HTR-8/SVneo (cell line): ENCODE measurements around the gene CMIP.
A peak's percentile ranks its signal among the peaks of the same experiment; 100 is the strongest.

Experiments
- DNase-seq: peaks from one replicate; pipeline ENCODE4 v3.0.0; 2011; ENCODE audit warnings: low spot score, mixed read lengths; ENCODE audit not compliant: insufficient read length
- FAIRE-seq: peaks from 2 replicates; lab custom pipeline; 2011; peaks lifted over from hg19 to GRCh38; lab: Jason Lieb, UNC

The CMIP gene

GRCh38 chr16:81716478-81717225 is 272.0 kb downstream of the CMIP start:
- DNase-seq (no peak), FAIRE-seq (no peak)

GRCh38 chr16:81717662-81718189 is 273.1 kb downstream of the CMIP start:
- no peak for FAIRE-seq
- DNase-seq: no peak

- no peak for FAIRE-seq
- no peak for DNase-seq
Measured at GRCh38 chr16:81718637-81719036, 274.0 kb downstream of the CMIP start.

GRCh38 chr16:81719993-81720392 is 275.4 kb downstream of the CMIP start:
- no peak for FAIRE-seq
- DNase-seq: no peak

- DNase-seq (no peak), FAIRE-seq (no peak)
Measured at GRCh38 chr16:81720973-81721906, 276.6 kb downstream of the CMIP start.

GRCh38 chr16:81723098-81723723 is 278.6 kb downstream of the CMIP start:
- DNase-seq (peak; percentile 86), FAIRE-seq (peak; percentile 64)

GRCh38 chr16:81728435-81728834 is 283.8 kb downstream of the CMIP start:
- DNase-seq (no peak), FAIRE-seq (no peak)

- FAIRE-seq (no peak), DNase-seq (no peak)
Measured at GRCh38 chr16:81729451-81729850, 284.8 kb downstream of the CMIP start.

- DNase-seq: peak; percentile 82
- peak; percentile 70 for FAIRE-seq
Measured at GRCh38 chr16:81730090-81731051, 285.8 kb downstream of the CMIP start.

- DNase-seq (no peak), FAIRE-seq (no peak)
Measured at GRCh38 chr16:81731649-81732048, 287.0 kb downstream of the CMIP start.

- no peak for DNase-seq
Measured at GRCh38 chr16:81732699-81733098, 288.1 kb downstream of the CMIP start.

GRCh38 chr16:81733295-81733694 is 288.7 kb downstream of the CMIP start:
- FAIRE-seq (no peak), DNase-seq (no peak)

More at GRCh38 chr16:81732699-81733098, 288.1 kb downstream of the CMIP start:
- FAIRE-seq: no peak

- DNase-seq (no peak), FAIRE-seq (no peak)
Measured at GRCh38 chr16:81734632-81735434, 290.2 kb downstream of the CMIP start.

- FAIRE-seq: peak; percentile 85
- peak; percentile 83 for DNase-seq
Measured at GRCh38 chr16:81737885-81738536, 293.4 kb downstream of the CMIP start.

GRCh38 chr16:81738783-81739496 is 294.3 kb downstream of the CMIP start:
- no peak for DNase-seq
- FAIRE-seq: no peak

- no peak for FAIRE-seq
Measured at GRCh38 chr16:81739503-81739902, 294.9 kb downstream of the CMIP start.

GRCh38 chr16:81740169-81740568 is 295.6 kb downstream of the CMIP start:
- FAIRE-seq (no peak), DNase-seq (no peak)

More at GRCh38 chr16:81739503-81739902, 294.9 kb downstream of the CMIP start:
- DNase-seq: no peak
